Fibroblast of skin of scalp (primary cell): ENCODE results near the gene PGGHG. TPM values are rescaled to one million over a fixed set of nuclear protein-coding genes. Genes with fewer than 3 reads are reported as not detected.

Source experiments
- DNase-seq: peaks from one replicate; pipeline ENCODE4 v3.0.0-alpha.2; 2013
- polyA plus RNA-seq, 2 experiments: library from polyadenylated mRNA; unstranded; fragments of 120-200 nt; gene quantifications; one replicate each; pipeline ENCODE4 v1.2.1, GENCODE V29; 2013; ENCODE audit not compliant: insufficient read length in 2 of 2

The PGGHG gene
- polyA plus RNA-seq (2013, experiment 1 of 2; ENCODE audit: insufficient read length) = 24.9 TPM
- polyA plus RNA-seq (2013, experiment 2 of 2; ENCODE audit: insufficient read length) = 20.9 TPM

GRCh38 chr11:288478-289397, at the start of gene PGGHG:
TSS of gene PGGHG (plus strand) at chr11:289126. CDS start at chr11:289817, 691 bp downstream.
- peak; percentile 64 for DNase-seq

- no peak for DNase-seq
These were observed 48.6 kb upstream of the PGGHG start for GRCh38 chr11:240315-240714.

GRCh38 chr11:241634-242033, 47.3 kb upstream of the PGGHG start:
- DNase-seq = no peak

GRCh38 chr11:244376-244775, 44.5 kb upstream of the PGGHG start:
- DNase-seq = no peak

- no peak for DNase-seq
These were observed 39.9 kb upstream of the PGGHG start for GRCh38 chr11:249062-249461.

- no peak for DNase-seq
These were observed 38.7 kb upstream of the PGGHG start for GRCh38 chr11:250274-250673.

GRCh38 chr11:250740-251299, 38.1 kb upstream of the PGGHG start:
- DNase-seq = peak; percentile 56

- no peak for DNase-seq
These were observed 37.4 kb upstream of the PGGHG start for GRCh38 chr11:251550-251949.

GRCh38 chr11:252666-253065, 36.3 kb upstream of the PGGHG start:
- DNase-seq = no peak

GRCh38 chr11:253160-253885, 35.6 kb upstream of the PGGHG start:
- DNase-seq = no peak

- no peak for DNase-seq
These were observed 35.0 kb upstream of the PGGHG start for GRCh38 chr11:253886-254270.

GRCh38 chr11:255176-255575, 33.8 kb upstream of the PGGHG start:
- peak; percentile 48 for DNase-seq

- no peak for DNase-seq
These were observed 33.1 kb upstream of the PGGHG start for GRCh38 chr11:255816-256215.

- no peak for DNase-seq
These were observed 31.8 kb upstream of the PGGHG start for GRCh38 chr11:256952-257737.

GRCh38 chr11:257766-258493, 31.0 kb upstream of the PGGHG start:
- DNase-seq = no peak

GRCh38 chr11:259413-259812, 29.5 kb upstream of the PGGHG start:
- DNase-seq = no peak

GRCh38 chr11:261624-262023, 27.3 kb upstream of the PGGHG start:
- no peak for DNase-seq

GRCh38 chr11:266676-267439, 22.1 kb upstream of the PGGHG start:
- DNase-seq = no peak

- no peak for DNase-seq
These were observed 21.4 kb upstream of the PGGHG start for GRCh38 chr11:267491-267994.

GRCh38 chr11:268716-269145, 20.2 kb upstream of the PGGHG start:
- peak; percentile 24 for DNase-seq
